Cardiac fibroblast (primary cell): ENCODE results near the gene ZMAT5.
A peak's percentile ranks its signal among the peaks of the same experiment; 100 is the strongest.

Source experiments
- DNase-seq, 2 donors: peaks; one replicate each; pipeline versions ENCODE4 v3.0.0 to v3.0.0-alpha.2; 2010; ENCODE audit warnings: low read depth in 2 of 2
- H3K4me3 ChIP-seq, 2 donors: replicated peaks in 1 of 2; 1 replicate in 1 of 2; 2 replicates in 1 of 2; pipeline ENCODE4 v1.5.1; 2011; ENCODE audit warnings: low read depth in 2 of 2, low read length in 2 of 2, mild to moderate bottlenecking in 2 of 2, moderate library complexity in 1 of 2
- TF ChIP-seq, protein P1 (sequence below): IDR thresholded peaks from one replicate; pipeline ENCODE4 v1.5.1; 2011; ENCODE audit warnings: low read depth, mild to moderate bottlenecking, low read length, inconsistent platforms

The ZMAT5 gene

DNA sequence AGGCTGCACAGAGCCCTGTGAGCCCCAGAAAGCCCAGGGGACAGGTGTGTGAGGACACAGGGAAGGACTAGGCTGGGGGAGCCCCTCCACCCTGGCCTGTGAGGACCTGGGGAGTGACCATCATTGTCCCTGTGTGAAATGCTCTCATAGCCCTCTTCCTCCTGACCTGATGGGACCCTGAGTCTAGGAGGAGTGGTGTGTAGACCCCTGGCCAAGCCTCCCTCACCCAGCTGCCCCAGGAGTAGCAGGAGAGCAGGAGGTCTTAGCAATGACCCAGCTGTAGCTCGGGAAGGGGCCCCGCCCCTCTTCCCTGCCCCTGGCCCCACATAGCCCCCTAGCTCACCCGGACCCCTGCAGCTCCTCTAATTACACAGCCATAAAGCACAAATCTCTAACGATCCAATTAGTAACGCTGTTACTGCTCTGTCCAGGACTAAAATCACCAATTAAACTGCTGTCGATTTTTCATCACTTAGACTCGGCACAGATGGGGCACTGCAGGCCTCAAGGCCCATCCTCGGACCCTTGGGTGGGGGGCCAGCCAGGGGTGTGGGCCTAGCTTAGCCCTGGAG, 53.6 kb downstream of the ZMAT5 start:
- TF ChIP-seq, protein P1, sequence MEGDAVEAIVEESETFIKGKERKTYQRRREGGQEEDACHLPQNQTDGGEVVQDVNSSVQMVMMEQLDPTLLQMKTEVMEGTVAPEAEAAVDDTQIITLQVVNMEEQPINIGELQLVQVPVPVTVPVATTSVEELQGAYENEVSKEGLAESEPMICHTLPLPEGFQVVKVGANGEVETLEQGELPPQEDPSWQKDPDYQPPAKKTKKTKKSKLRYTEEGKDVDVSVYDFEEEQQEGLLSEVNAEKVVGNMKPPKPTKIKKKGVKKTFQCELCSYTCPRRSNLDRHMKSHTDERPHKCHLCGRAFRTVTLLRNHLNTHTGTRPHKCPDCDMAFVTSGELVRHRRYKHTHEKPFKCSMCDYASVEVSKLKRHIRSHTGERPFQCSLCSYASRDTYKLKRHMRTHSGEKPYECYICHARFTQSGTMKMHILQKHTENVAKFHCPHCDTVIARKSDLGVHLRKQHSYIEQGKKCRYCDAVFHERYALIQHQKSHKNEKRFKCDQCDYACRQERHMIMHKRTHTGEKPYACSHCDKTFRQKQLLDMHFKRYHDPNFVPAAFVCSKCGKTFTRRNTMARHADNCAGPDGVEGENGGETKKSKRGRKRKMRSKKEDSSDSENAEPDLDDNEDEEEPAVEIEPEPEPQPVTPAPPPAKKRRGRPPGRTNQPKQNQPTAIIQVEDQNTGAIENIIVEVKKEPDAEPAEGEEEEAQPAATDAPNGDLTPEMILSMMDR = no peak
- DNase-seq = no peak
- no peak overlapping the region for H3K4me3 ChIP-seq

DNA sequence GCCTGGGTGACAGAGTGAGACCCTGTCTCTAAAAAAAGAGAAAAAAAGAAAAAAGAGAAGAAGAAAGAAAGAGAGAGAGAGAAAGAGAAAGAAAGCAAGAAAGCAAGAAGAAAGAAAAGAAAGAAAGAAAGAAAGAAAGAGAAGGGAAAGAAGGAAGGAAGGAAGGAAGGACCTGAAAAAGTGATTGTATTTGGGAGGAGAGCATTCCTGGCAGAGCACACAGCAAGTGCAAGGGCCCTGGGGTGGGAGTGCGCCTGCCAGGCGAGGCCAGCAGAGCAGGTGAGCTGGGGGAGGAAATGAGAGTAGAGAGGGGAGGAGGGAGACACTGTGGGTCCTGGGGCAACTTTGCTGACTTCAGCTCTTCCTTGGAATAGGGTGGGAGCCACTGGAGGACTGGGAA, 54.7 kb downstream of the ZMAT5 start:
- DNase-seq = no peak
- no peak overlapping the region for H3K4me3 ChIP-seq
- TF ChIP-seq, protein P1 = no peak

DNA sequence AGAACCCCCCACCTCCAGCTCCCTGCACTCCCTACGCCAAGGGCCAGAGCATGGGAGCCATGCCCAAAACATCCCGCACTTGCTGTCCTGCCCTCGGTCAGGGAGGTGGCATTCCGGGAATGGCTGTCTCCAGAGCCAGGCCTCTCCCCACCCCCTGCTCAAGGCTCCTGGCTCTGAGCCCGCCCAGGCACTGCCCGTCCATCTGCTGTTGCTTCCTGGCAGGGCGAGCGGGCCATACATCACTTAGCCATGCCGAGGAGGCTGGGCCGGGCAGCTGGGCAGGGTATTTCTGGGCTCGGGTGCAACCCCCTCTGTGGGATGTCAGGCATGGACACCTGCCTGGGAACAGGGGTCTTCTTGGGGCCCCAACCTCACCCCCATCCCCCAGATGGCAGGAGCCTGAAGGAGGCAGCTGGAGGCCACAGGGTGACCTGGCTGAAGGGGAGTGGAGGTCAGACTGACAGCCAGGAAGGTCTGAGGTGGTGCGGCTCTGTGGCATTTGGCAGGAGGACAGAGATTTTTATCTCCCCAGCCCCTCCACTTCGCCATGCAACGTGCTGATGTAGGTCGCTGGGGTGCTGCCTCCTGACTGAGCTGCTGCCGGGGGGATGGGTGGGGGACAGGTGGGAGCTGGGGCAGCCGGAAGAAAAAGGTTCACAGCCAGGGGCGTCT, 55.7 kb downstream of the ZMAT5 start:
- TF ChIP-seq, protein P1 = no peak
- H3K4me3 ChIP-seq = no peak overlapping the region
- peak in 1 of 2 donors; percentile 15 for DNase-seq

DNA sequence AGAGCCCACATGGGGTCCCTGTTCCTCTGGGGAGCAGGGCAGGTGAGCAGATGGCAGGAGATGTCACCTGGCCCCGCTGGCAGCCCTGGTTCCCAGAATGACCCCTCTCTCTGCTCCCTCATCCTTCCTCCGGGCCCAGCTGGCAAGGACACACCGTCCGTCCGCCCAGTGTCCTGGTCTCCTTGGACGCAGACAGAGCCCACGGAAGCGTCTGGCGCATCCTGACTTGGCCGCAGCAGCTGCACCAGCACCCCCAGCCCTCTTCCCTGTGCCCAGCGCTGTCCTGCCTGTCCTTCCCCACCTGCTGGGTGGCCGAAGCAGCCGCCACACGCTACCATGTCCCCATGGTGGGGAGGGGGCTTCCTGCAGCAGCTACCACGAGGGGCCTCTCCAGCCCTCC, 56.6 kb downstream of the ZMAT5 start:
- DNase-seq = no peak
- TF ChIP-seq, protein P1 = no peak
- H3K4me3 ChIP-seq = no peak overlapping the region

DNA sequence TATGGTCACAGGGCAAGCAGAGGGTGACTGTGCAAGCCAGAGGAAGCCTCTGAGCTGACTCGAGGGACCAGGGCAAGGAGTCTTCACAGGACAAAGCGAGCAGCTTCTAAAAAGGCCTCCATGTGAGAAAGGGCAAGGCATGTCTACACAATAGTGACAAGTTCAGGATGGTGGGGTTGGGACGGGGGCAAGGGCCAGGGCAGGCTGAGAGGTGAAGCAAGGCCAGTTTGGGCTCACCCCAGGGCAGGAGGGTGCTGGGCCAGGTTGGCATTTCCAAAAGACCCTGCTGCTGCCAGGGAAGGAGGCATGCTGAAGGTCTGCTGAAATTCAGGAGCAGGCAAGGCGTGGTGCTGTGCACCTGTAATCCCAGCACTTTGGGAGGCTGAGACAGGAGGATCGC, 59.3 kb downstream of the ZMAT5 start:
- no peak for DNase-seq
- TF ChIP-seq, protein P1 = no peak
- no peak overlapping the region for H3K4me3 ChIP-seq

DNA sequence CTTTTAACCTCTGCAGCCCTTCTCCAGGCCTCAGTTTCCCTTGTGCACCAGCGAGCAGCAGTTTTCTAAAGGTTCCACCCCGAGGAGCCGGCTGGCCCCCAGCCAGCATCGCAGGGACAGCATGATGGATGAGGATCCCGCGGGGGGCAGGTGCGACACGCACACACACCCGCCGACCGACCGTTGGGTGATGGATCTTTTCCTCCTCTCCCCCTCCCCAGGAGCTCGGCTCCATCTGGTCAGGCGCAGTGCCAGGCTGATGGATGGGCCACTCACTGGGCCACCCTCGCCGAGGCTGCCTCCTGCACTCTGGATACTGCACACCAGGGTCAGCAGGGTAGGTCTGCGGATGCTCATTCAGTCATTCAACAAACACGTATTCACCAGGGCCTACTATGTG, 59.8 kb downstream of the ZMAT5 start:
- H3K4me3 ChIP-seq = no peak overlapping the region
- TF ChIP-seq, protein P1 = no peak
- DNase-seq = no peak
